Mesenchymal stem cell (in vitro differentiated cells and primary cell): ENCODE data around the gene ACSM4. TPM values are rescaled to one million over a fixed set of nuclear protein-coding genes. Genes with fewer than 3 reads are reported as not detected.

Source experiments
- DNase-seq: peaks from one replicate; pipeline ENCODE4 v3.0.0-alpha.2; 2013
- H2AFZ ChIP-seq: one replicate; pipeline ENCODE4 v1.6.1; 2013; ENCODE audit warnings: low read depth, mild to moderate bottlenecking, control low read depth, inconsistent platforms, low read length, moderate library complexity
- H2AK5ac ChIP-seq: 2 replicates; pipeline ENCODE4 v1.6.1; 2013; ENCODE audit warnings: low read length, moderate library complexity, mild to moderate bottlenecking, inconsistent platforms; ENCODE audit not compliant: severe bottlenecking
- H2BK120ac ChIP-seq: one replicate; pipeline ENCODE4 v1.6.1; 2013; ENCODE audit warnings: low read depth, mild to moderate bottlenecking, inconsistent platforms, low read length, moderate library complexity
- H2BK12ac ChIP-seq, 2 experiments: one replicate each; pipeline ENCODE4 v1.6.1; 2013; ENCODE audit warnings: inconsistent platforms in 2 of 2, low read length in 2 of 2, mild to moderate bottlenecking in 2 of 2, moderate library complexity in 2 of 2, control low read depth in 1 of 2
- H2BK15ac ChIP-seq: one replicate; pipeline ENCODE4 v1.6.1; 2013; ENCODE audit warnings: mild to moderate bottlenecking, low read depth, inconsistent platforms; ENCODE audit not compliant: poor library complexity, severe bottlenecking
- H2BK5ac ChIP-seq: 2 replicates; pipeline ENCODE4 v1.6.1; 2013; ENCODE audit warnings: low read depth, mild to moderate bottlenecking, low read length, control low read depth, inconsistent platforms; ENCODE audit not compliant: poor library complexity, severe bottlenecking
- H3K14ac ChIP-seq, 2 experiments: one replicate each; pipeline ENCODE4 v1.6.1; 2013; ENCODE audit warnings: inconsistent platforms in 2 of 2, low read length in 2 of 2, control low read depth in 1 of 2, mild to moderate bottlenecking in 1 of 2, moderate library complexity in 1 of 2
- H3K18ac ChIP-seq, 2 experiments: one replicate each; pipeline ENCODE4 v1.6.1; 2013; ENCODE audit warnings: inconsistent platforms in 2 of 2, low read length in 2 of 2, control low read depth in 1 of 2, low read depth in 1 of 2, mild to moderate bottlenecking in 1 of 2
- H3K23ac ChIP-seq, 2 experiments: one replicate each; pipeline ENCODE4 v1.6.1; 2013; ENCODE audit warnings: inconsistent platforms in 2 of 2, low read length in 2 of 2, mild to moderate bottlenecking in 2 of 2, moderate library complexity in 2 of 2, control low read depth in 1 of 2
- H3K27ac ChIP-seq: 2 replicates; pipeline ENCODE4 v1.5.1; 2013; ENCODE audit warnings: mild to moderate bottlenecking, moderate library complexity, low read length, control low read depth, inconsistent platforms; ENCODE audit not compliant: poor library complexity, severe bottlenecking
- H3K27me3 ChIP-seq, 2 experiments: 2 replicates each; pipeline versions ENCODE4 v1.6.1 to v1.7.0; 2013; ENCODE audit warnings: low read length in 2 of 2, mild to moderate bottlenecking in 2 of 2, moderate library complexity in 2 of 2, control low read depth in 1 of 2, inconsistent platforms in 1 of 2; ENCODE audit not compliant: control insufficient read depth in 1 of 2, insufficient read depth in 1 of 2
- H3K36me3 ChIP-seq, 2 experiments: 2 replicates each; pipeline versions ENCODE4 v1.6.1 to v1.7.0; 2013; ENCODE audit warnings: low read length in 2 of 2, control low read depth in 1 of 2, inconsistent platforms in 1 of 2, low read depth in 1 of 2, mild to moderate bottlenecking in 1 of 2; ENCODE audit not compliant: insufficient read depth in 2 of 2, control insufficient read depth in 1 of 2
- H3K4ac ChIP-seq, 2 experiments: one replicate each; pipeline ENCODE4 v1.6.1; 2013; ENCODE audit warnings: inconsistent platforms in 2 of 2, low read length in 2 of 2, mild to moderate bottlenecking in 2 of 2, moderate library complexity in 2 of 2, control low read depth in 1 of 2, low read depth in 1 of 2
- H3K4me1 ChIP-seq: 2 replicates; pipeline ENCODE4 v1.6.1; 2013; ENCODE audit warnings: low read depth, low read length, control low read depth; ENCODE audit not compliant: control insufficient read depth, insufficient read depth
- H3K4me2 ChIP-seq: 2 replicates; pipeline ENCODE4 v1.6.1; 2013; ENCODE audit warnings: low read length, mild to moderate bottlenecking, inconsistent platforms; ENCODE audit not compliant: poor library complexity, severe bottlenecking
- H3K4me3 ChIP-seq, 2 experiments: 2 replicates each; pipeline versions ENCODE4 v1.5.1 to v1.7.0; 2013; ENCODE audit warnings: low read length in 2 of 2, mild to moderate bottlenecking in 2 of 2, control low read depth in 1 of 2, low read depth in 1 of 2; ENCODE audit not compliant: insufficient read depth in 1 of 2
- H3K79me1 ChIP-seq: replicated peaks from 2 replicates; pipeline ENCODE4 v1.6.1; 2013; ENCODE audit warnings: mild to moderate bottlenecking, control low read depth, low read length, inconsistent platforms; ENCODE audit not compliant: poor library complexity, severe bottlenecking
- H3K9ac ChIP-seq: 2 replicates; pipeline ENCODE4 v1.7.0; 2013; ENCODE audit warnings: mild to moderate bottlenecking, low read length, moderate library complexity
- H3K9me3 ChIP-seq: 2 replicates; pipeline ENCODE4 v1.7.0; 2013; ENCODE audit warnings: mild to moderate bottlenecking, low read length; ENCODE audit not compliant: control insufficient read depth
- H4K8ac ChIP-seq: one replicate; pipeline ENCODE4 v1.6.1; 2013; ENCODE audit warnings: inconsistent platforms, mild to moderate bottlenecking, low read length, moderate library complexity
- H4K91ac ChIP-seq: one replicate; pipeline ENCODE4 v1.6.1; 2013; ENCODE audit warnings: mild to moderate bottlenecking, low read length, inconsistent platforms
- WGBS: methylation state at CpG from one replicate; pipeline ENCODE4 v1.1.7; 2013; ENCODE audit warnings: mixed read lengths; 5-methylcytosine and 5-hydroxymethylcytosine counted together
- polyA plus RNA-seq, 2 experiments: library from polyadenylated mRNA; stranded (reverse); fragments of 200-250 nt; gene quantifications; one replicate each; pipeline ENCODE4 v1.2.3, GENCODE V29; 2013

The ACSM4 gene
- not detected for polyA plus RNA-seq (2013, experiment 1 of 2)
- not detected for polyA plus RNA-seq (2013, experiment 2 of 2)

GRCh38 chr12:7303772-7304171 lies at the start of gene ACSM4:
Gene ACSM4 (plus strand): TSS chr12:7304072. CDS start chr12:7304332, 260 bp downstream.
- Histone ChIP-seq H3K23ac (no peak within 1 kb of the TSS), H3K27me3 (peaks cover 0 to 4% of the 10 kb centered on the region in 2 experiments), H3K14ac (no peak within 1 kb of the TSS), H3K79me1 (no peaks in the 10 kb centered on the region), H3K4me1 (no peaks in the 10 kb centered on the region), H2BK120ac (no peak within 1 kb of the TSS), H3K27ac (no peak within 1 kb of the TSS), H3K9me3 (no peaks in the 10 kb centered on the region), H3K4me2 (no peak within 1 kb of the TSS), H2BK15ac (no peak within 1 kb of the TSS), H4K8ac (no peak within 1 kb of the TSS), H2AK5ac (no peak within 1 kb of the TSS), H3K18ac (no peak within 1 kb of the TSS), H3K4me3 (no peak within 1 kb of the TSS), H3K4ac (no peak within 1 kb of the TSS), H3K9ac (no peak within 1 kb of the TSS), H4K91ac (no peak within 1 kb of the TSS), H2AFZ (no peak within 1 kb of the TSS), H2BK12ac (no peak within 1 kb of the TSS), H2BK5ac (no peak within 1 kb of the TSS), H3K36me3 (no peaks in the 10 kb centered on the region)
- DNase-seq: no peak
- WGBS: 85% methylated on average over 3 of the region's 3 CpGs

- H2BK120ac ChIP-seq: no peak overlapping the region
- no peak overlapping the region for H3K4me2 ChIP-seq
- no peaks in the 10 kb centered on the region for H3K79me1 ChIP-seq
- H3K4ac ChIP-seq: no peak overlapping the region
- H3K36me3 ChIP-seq: no peaks in the 10 kb centered on the region
- H3K4me1 ChIP-seq: no peaks in the 10 kb centered on the region
- no peak overlapping the region for H2BK12ac ChIP-seq
- H2BK5ac ChIP-seq: no peak overlapping the region
- H3K4me3 ChIP-seq: no peak overlapping the region
- H3K27ac ChIP-seq: no peak overlapping the region
- no peak overlapping the region for H4K8ac ChIP-seq
- H3K9ac ChIP-seq: no peak overlapping the region
- no peak overlapping the region for H2AK5ac ChIP-seq
- H3K14ac ChIP-seq: no peak overlapping the region
- H3K23ac ChIP-seq: no peak overlapping the region
- H2AFZ ChIP-seq: no peak overlapping the region
- WGBS: no CpG with 5 or more reads among the region's 1 CpG
- H3K18ac ChIP-seq: no peak overlapping the region
- DNase-seq: no peak
- H2BK15ac ChIP-seq: no peak overlapping the region
- peaks cover 0 to 6% of the 10 kb centered on the region in 2 experiments for H3K27me3 ChIP-seq
- H3K9me3 ChIP-seq: no peaks in the 10 kb centered on the region
- no peak overlapping the region for H4K91ac ChIP-seq
Measured at GRCh38 chr12:7259060-7259459, 44.8 kb upstream of the ACSM4 start.

- no peak overlapping the region for H3K4me3 ChIP-seq
Measured at GRCh38 chr12:7264538-7264937, 39.3 kb upstream of the ACSM4 start.

GRCh38 chr12:7265251-7265650 lies 38.6 kb upstream of the ACSM4 start:
- no peak overlapping the region for H2BK12ac ChIP-seq
- H2BK5ac ChIP-seq: no peak overlapping the region
- H3K79me1 ChIP-seq: no peaks in the 10 kb centered on the region
- H3K14ac ChIP-seq: no peak overlapping the region
- no peak overlapping the region for H2AFZ ChIP-seq
- no peaks in the 10 kb centered on the region for H3K9me3 ChIP-seq
- H4K91ac ChIP-seq: no peak overlapping the region
- H4K8ac ChIP-seq: no peak overlapping the region
- H2AK5ac ChIP-seq: no peak overlapping the region
- no peak for DNase-seq
- no peaks in the 10 kb centered on the region for H3K36me3 ChIP-seq
- H3K9ac ChIP-seq: no peak overlapping the region
- no peak overlapping the region for H2BK15ac ChIP-seq
- 88% methylated on average over 3 of the region's 4 CpGs for WGBS
- H3K23ac ChIP-seq: no peak overlapping the region
- H2BK120ac ChIP-seq: no peak overlapping the region
- no peak overlapping the region for H3K18ac ChIP-seq
- H3K4me2 ChIP-seq: no peak overlapping the region
- no peaks in the 10 kb centered on the region for H3K27me3 ChIP-seq
- no peak overlapping the region for H3K27ac ChIP-seq
- no peaks in the 10 kb centered on the region for H3K4me1 ChIP-seq
- no peak overlapping the region for H3K4me3 ChIP-seq
- no peak overlapping the region for H3K4ac ChIP-seq

More at GRCh38 chr12:7264538-7264937, 39.3 kb upstream of the ACSM4 start:
- Histone ChIP-seq H3K23ac (no peak overlapping the region), H4K8ac (no peak overlapping the region), H3K27me3 (no peaks in the 10 kb centered on the region), H3K4me2 (no peak overlapping the region), H3K18ac (no peak overlapping the region), H3K36me3 (no peaks in the 10 kb centered on the region), H3K27ac (no peak overlapping the region), H3K4ac (no peak overlapping the region), H4K91ac (no peak overlapping the region), H3K4me1 (no peaks in the 10 kb centered on the region), H3K14ac (no peak overlapping the region), H2AFZ (no peak overlapping the region), H2AK5ac (no peak overlapping the region), H2BK12ac (no peak overlapping the region), H3K9me3 (no peaks in the 10 kb centered on the region), H2BK120ac (no peak overlapping the region), H3K79me1 (no peaks in the 10 kb centered on the region), H2BK15ac (no peak overlapping the region), H3K9ac (no peak overlapping the region), H2BK5ac (no peak overlapping the region)
- DNase-seq: no peak
